MM.1S (cell line): Measurements from ENCODE around the gene FKBP1A.

Source experiments
- DNase-seq: peaks from one replicate; pipeline ENCODE4 v3.0.0-alpha.2; 2015
- H2AFZ ChIP-seq: fragments of 300-600 bp; sonication (generic); 2 replicates; pipeline ENCODE4 v1.6.0; 2016; ENCODE audit warnings: antibody characterized with exemption, low read length
- H3F3A ChIP-seq: fragments of 300-600 bp; sonication (generic); 2 replicates; pipeline ENCODE4 v1.6.1; 2016; ENCODE audit warnings: mild to moderate bottlenecking, antibody characterized with exemption, low read length, moderate library complexity, mixed read lengths; ENCODE audit not compliant: insufficient read depth
- H3K27ac ChIP-seq: fragments of 300-600 bp; sonication (generic); 2 replicates; pipeline ENCODE4 v1.5.1; 2016; ENCODE audit warnings: mild to moderate bottlenecking, low read length
- H3K27me3 ChIP-seq: fragments of 300-600 bp; sonication (generic); replicated peaks from 2 replicates; pipeline ENCODE4 v1.6.0; 2016; ENCODE audit warnings: low read length; ENCODE audit not compliant: insufficient read depth
- H3K36me3 ChIP-seq: fragments of 300-600 bp; sonication (generic); replicated peaks from 2 replicates; pipeline ENCODE4 v1.6.1; 2016; ENCODE audit warnings: mild to moderate bottlenecking, low read length, mixed read lengths; ENCODE audit not compliant: insufficient read depth
- H3K4me1 ChIP-seq: fragments of 300-600 bp; sonication (generic); 2 replicates; pipeline ENCODE4 v1.6.1; 2016; ENCODE audit warnings: low read length, mixed read lengths
- H3K4me2 ChIP-seq: fragments of 300-600 bp; sonication (generic); 2 replicates; pipeline ENCODE4 v1.6.0; 2016; ENCODE audit warnings: low read depth, low read length
- H3K4me3 ChIP-seq: fragments of 300-600 bp; sonication (generic); 2 replicates; pipeline ENCODE4 v1.5.1; 2016; ENCODE audit warnings: low read length, mixed read lengths
- H3K79me2 ChIP-seq: fragments of 300-600 bp; sonication (generic); 2 replicates; pipeline ENCODE4 v1.6.1; 2016; ENCODE audit warnings: mixed run types, low read length, mixed read lengths
- H3K9ac ChIP-seq: fragments of 300-600 bp; sonication (generic); 2 replicates; pipeline ENCODE4 v1.6.1; 2016; ENCODE audit warnings: low read length, mixed read lengths
- H3K9me2 ChIP-seq: fragments of 300-600 bp; sonication (generic); replicated peaks from 2 replicates; pipeline ENCODE4 v1.6.1; 2016; ENCODE audit warnings: mild to moderate bottlenecking, low read length, mixed read lengths; ENCODE audit not compliant: insufficient read depth
- H3K9me3 ChIP-seq: fragments of 300-600 bp; sonication (generic); replicated peaks from 2 replicates; pipeline ENCODE4 v1.6.1; 2016; ENCODE audit warnings: mild to moderate bottlenecking, low read length, mixed read lengths; ENCODE audit not compliant: insufficient read depth
- H4K20me1 ChIP-seq: fragments of 300-600 bp; sonication (generic); 2 replicates; pipeline ENCODE4 v1.6.1; 2016; ENCODE audit warnings: mild to moderate bottlenecking, low read length, moderate library complexity, mixed read lengths; ENCODE audit not compliant: insufficient read depth
- CTCF ChIP-seq: fragments of 300-600 bp; sonication (generic); IDR thresholded peaks from 2 replicates; pipeline ENCODE4 v1.5.1; 2016; ENCODE audit warnings: antibody characterized with exemption, low read length, mixed read lengths
- EZH2 ChIP-seq: fragments of 300-600 bp; sonication (generic); optimal IDR thresholded peaks from 2 replicates; pipeline ENCODE3; 2017; ENCODE audit warnings: low read depth, mild to moderate bottlenecking, antibody characterized with exemption, low read length, mixed read lengths
- EZH2phosphoT487 ChIP-seq: fragments of 300-600 bp; sonication (generic); IDR thresholded peaks from 2 replicates; pipeline ENCODE4 v1.6.1; 2018; ENCODE audit warnings: antibody characterized with exemption, low read length

The FKBP1A gene

DNA sequence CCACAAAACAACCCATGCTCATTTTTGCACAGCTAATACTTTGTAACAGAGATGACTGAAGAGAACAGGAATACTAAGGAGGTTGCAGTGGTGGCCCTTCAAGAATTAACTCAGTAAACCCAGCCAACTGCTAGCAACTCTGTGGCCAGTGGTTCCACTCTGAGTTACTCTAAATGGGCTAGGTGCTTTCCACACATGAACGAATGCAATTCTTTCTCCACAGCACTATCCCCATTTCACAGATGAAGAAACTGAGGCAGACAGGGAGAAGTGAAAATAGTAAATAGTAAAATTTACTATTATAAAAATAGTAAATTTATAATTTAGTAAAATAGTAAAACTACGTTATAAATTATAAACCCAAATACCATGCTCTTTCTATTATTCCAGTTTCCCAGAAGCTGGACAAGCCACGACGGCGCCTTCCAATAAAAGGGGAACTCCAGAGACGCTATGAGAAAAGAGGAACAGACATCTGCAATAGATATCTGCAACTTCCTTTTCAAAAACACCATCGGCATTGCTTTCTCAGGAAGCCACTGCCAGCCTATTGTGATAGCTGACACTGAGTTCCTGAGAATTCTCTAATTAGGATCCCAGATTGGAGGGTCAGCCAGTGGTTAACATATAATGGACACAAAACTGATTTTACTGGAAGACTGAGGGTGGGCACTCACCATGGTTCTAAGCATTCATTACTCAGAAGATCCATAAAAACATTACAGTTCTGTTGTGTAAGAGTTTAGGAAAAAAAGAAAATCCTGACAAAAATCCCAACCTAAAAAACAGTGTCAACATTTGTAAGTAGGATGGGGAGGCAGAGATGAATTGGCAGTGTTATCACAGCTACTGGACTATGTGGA is 16.2 kb downstream of the FKBP1A start:
- Histone ChIP-seq H3K9ac (no peak overlapping the region), H3K27ac (no peak overlapping the region), H3K9me2 (no peaks in the 10 kb centered on the region), H3K9me3 (no peaks in the 10 kb centered on the region), H3K4me2 (no peak overlapping the region), H3K4me3 (no peak overlapping the region), H3F3A (no peaks in the 10 kb centered on the region), H3K27me3 (no peaks in the 10 kb centered on the region), H3K79me2 (peaks cover 83% of the 10 kb centered on the region), H3K36me3 (no peaks in the 10 kb centered on the region; the same call in 1 of the 2 replicates), H3K4me1 (no peaks in the 10 kb centered on the region), H4K20me1 (peaks cover 43% of the 10 kb centered on the region), H2AFZ (no peak overlapping the region)
- no peak for DNase-seq
- TF ChIP-seq EZH2phosphoT487 (no peak), EZH2 (no peak), CTCF (no peak)

DNA sequence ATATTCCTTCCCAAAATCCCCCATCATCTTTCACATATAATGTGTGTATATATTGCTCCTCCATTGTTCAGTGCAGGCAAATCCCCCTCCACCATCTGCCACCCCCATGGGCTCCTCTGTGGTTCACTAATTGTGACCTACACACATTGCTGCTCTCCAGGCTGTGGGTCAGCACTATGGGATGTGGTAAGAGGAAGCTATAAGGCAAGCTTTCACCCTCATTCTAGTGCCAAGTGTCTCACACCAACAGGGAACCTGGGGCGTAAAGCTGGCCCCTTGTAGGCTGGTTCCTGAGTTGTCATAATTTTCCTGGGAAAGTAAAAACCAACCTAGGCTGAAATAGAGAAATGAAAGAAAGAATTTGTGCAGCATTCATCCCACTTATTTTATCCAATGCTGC is 16.8 kb downstream of the FKBP1A start:
- peaks cover 77% of the 10 kb centered on the region for H3K79me2 ChIP-seq
- H3K4me3 ChIP-seq = no peak overlapping the region
- no peak for TF ChIP-seq CTCF
- TF ChIP-seq EZH2phosphoT487 = no peak
- no peak for TF ChIP-seq EZH2
- no peaks in the 10 kb centered on the region for H3K36me3 ChIP-seq
- DNase-seq = no peak
- H3K4me1 ChIP-seq = no peaks in the 10 kb centered on the region
- no peak overlapping the region for H2AFZ ChIP-seq
- no peak overlapping the region for H3K9ac ChIP-seq
- H3K9me3 ChIP-seq = no peaks in the 10 kb centered on the region
- H4K20me1 ChIP-seq = peaks cover 37% of the 10 kb centered on the region
- no peaks in the 10 kb centered on the region for H3K27me3 ChIP-seq
- H3K4me2 ChIP-seq = no peak overlapping the region
- no peaks in the 10 kb centered on the region for H3K9me2 ChIP-seq
- H3F3A ChIP-seq = no peaks in the 10 kb centered on the region
- no peak overlapping the region for H3K27ac ChIP-seq

DNA sequence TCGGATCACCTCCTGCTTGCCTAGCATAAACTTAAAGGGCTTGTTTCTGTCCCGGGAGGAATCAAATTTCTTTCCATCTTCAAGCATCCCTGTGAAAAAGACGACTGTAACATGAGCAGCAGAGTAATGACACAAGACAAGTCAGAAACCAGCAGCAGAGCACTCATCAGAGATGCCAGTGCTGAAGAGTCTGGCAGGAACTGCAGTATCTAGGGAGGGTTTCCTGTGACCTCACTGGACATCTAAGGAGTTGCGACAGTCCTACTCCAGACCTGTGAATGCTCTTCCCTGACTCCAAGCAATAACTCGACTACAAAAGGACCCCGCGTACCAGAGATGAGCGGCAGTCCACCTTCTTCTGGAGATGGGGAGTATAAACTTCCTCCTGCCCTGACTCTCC is 17.3 kb downstream of the FKBP1A start:
- Histone ChIP-seq H3K9me3 (no peaks in the 10 kb centered on the region), H4K20me1 (peaks cover 36% of the 10 kb centered on the region), H3F3A (no peaks in the 10 kb centered on the region), H2AFZ (no peak overlapping the region), H3K9me2 (no peaks in the 10 kb centered on the region), H3K9ac (no peak overlapping the region), H3K27me3 (no peaks in the 10 kb centered on the region), H3K79me2 (peaks cover 72% of the 10 kb centered on the region), H3K27ac (no peak overlapping the region), H3K4me2 (no peak overlapping the region), H3K36me3 (no peaks in the 10 kb centered on the region), H3K4me3 (no peak overlapping the region), H3K4me1 (no peaks in the 10 kb centered on the region)
- TF ChIP-seq CTCF (no peak), EZH2 (no peak), EZH2phosphoT487 (no peak)
- no peak for DNase-seq
